DND-41 (cell line): ENCODE data around the gene MTHFR.

ENCODE experiments used
- CTCF ChIP-seq: IDR thresholded peaks from 2 replicates; pipeline ENCODE4 v1.5.1; 2012; ENCODE audit warnings: borderline replicate concordance, low read length, moderate library complexity, mild to moderate bottlenecking; ENCODE audit not compliant: poor library complexity, severe bottlenecking; ENCODE audit errors: extremely low read depth
- EZH2 ChIP-seq: IDR thresholded peaks from 3 replicates; pipeline ENCODE4 v1.6.1; 2012; ENCODE audit warnings: borderline replicate concordance, low read depth, mild to moderate bottlenecking, moderate library complexity, low read length, inconsistent platforms; ENCODE audit not compliant: severe bottlenecking

GRCh38 chr1:11802616-11802972 is 3.2 kb downstream of the MTHFR start:
- TF ChIP-seq EZH2 (no peak), CTCF (no peak)
